T-helper 2 cell treated with Interferon-gamma antibody and Interleukin-4, amounts not matched to agents 100 ng/mL and 5 ng/mL, for 36 hours (primary cell): ENCODE measurements around the gene CEP104. TPM values are rescaled to one million over a fixed set of nuclear protein-coding genes. Genes with fewer than 3 reads are reported as not detected.

Source experiments
- intact Hi-C: fragments of 100-400 bp; cut with micrococcal nuclease; formaldehyde crosslinking; loops from one replicate; pipeline ENCODE4 v1.15.1; 2023
- total RNA-seq: library from RNA; stranded (reverse); gene quantifications from 2 replicates; pipeline ENCODE4 v1.2.3, GENCODE V29; 2022

Gene CEP104
- total RNA-seq, 1 donor from 2014 or later = 44.7 TPM

GRCh38 chr1:3780901-3781300 is 76.1 kb downstream of the CEP104 start:
- intact Hi-C loops = no loop called here

GRCh38 chr1:3779912-3780416 is 77.0 kb downstream of the CEP104 start:
- intact Hi-C loops = loop anchor here (10.0 kb wide), 1 partner anchor 125 kb away; the partner anchor contains the start of genes TP73 and WRAP73

- intact Hi-C loops = loop anchor here (10.0 kb wide), 1 partner anchor 125 kb away; the partner anchor contains the start of genes TP73 and WRAP73
Observed at GRCh38 chr1:3779265-3779911, 77.6 kb downstream of the CEP104 start.

GRCh38 chr1:3778590-3779264 is 78.3 kb downstream of the CEP104 start:
- intact Hi-C loops = loop anchor here (10.0 kb wide), 1 partner anchor 124 kb away; the partner anchor contains the start of genes TP73 and WRAP73

GRCh38 chr1:3777647-3778589 is 79.1 kb downstream of the CEP104 start:
- intact Hi-C loops = loop anchor here (10.0 kb wide), 1 partner anchor 123 kb away; the partner anchor contains the start of genes TP73 and WRAP73

- intact Hi-C loops = loop anchor here (10.0 kb wide), 1 partner anchor 122 kb away; the partner anchor contains the start of genes TP73 and WRAP73
Observed at GRCh38 chr1:3777078-3777547, 79.9 kb downstream of the CEP104 start.

GRCh38 chr1:3776231-3776961 is 80.6 kb downstream of the CEP104 start:
- intact Hi-C loops = loop anchor here (10.0 kb wide), 1 partner anchor 122 kb away; the partner anchor contains the start of genes TP73 and WRAP73

GRCh38 chr1:3775490-3776230 is 81.4 kb downstream of the CEP104 start:
- intact Hi-C loops = loop anchor here (10.0 kb wide), 1 partner anchor 121 kb away; the partner anchor contains the start of genes TP73 and WRAP73

- intact Hi-C loops = loop anchor here (5.0 to 10.0 kb wide), 2 partner anchors 120 to 127 kb away; partner anchors contain the start of genes C1orf174, TP73 and WRAP73
Observed at GRCh38 chr1:3774946-3775489, 82.0 kb downstream of the CEP104 start.

GRCh38 chr1:3774276-3774945 is 82.6 kb downstream of the CEP104 start:
- intact Hi-C loops = loop anchor here (5.0 to 10.0 kb wide), 2 partner anchors 120 to 128 kb away; partner anchors contain the start of genes C1orf174, TP73 and WRAP73

GRCh38 chr1:3773572-3774275 is 83.3 kb downstream of the CEP104 start:
- intact Hi-C loops = loop anchor here (5.0 to 10.0 kb wide), 2 partner anchors 119 to 129 kb away; partner anchors contain the start of genes C1orf174, TP73 and WRAP73

- intact Hi-C loops = loop anchor here (1.0 to 10.0 kb wide), 4 partner anchors 23 to 129 kb away; partner anchors contain the start of genes C1orf174, LRRC47, TP73 and WRAP73
Observed at GRCh38 chr1:3772715-3773571, 84.1 kb downstream of the CEP104 start, which contains the start of gene SMIM1. Gene SMIM1, plus strand, starts transcription at chr1:3772749. Its CDS starts 2,625 bp downstream, at chr1:3775374.

- intact Hi-C loops = loop anchor here (1.0 to 10.0 kb wide), 4 partner anchors 24 to 130 kb away; partner anchors contain the start of genes C1orf174, LRRC47, TP73 and WRAP73
Observed at GRCh38 chr1:3772027-3772714, 84.8 kb downstream of the CEP104 start.

- intact Hi-C loops = loop anchor here (1.0 to 10.0 kb wide), 4 partner anchors 24 to 131 kb away; partner anchors contain the start of genes C1orf174, LRRC47, TP73 and WRAP73
Observed at GRCh38 chr1:3771108-3772026, 85.6 kb downstream of the CEP104 start.
